HuH-7.5 (cell line): ENCODE results near the gene ASIC4.
A peak's percentile ranks its signal among the peaks of the same experiment; 100 is the strongest.

Source experiments
- DNase-seq: peaks from one replicate; pipeline ENCODE4 v3.0.0; 2011; ENCODE audit warnings: low spot score

ASIC4 gene

DNA sequence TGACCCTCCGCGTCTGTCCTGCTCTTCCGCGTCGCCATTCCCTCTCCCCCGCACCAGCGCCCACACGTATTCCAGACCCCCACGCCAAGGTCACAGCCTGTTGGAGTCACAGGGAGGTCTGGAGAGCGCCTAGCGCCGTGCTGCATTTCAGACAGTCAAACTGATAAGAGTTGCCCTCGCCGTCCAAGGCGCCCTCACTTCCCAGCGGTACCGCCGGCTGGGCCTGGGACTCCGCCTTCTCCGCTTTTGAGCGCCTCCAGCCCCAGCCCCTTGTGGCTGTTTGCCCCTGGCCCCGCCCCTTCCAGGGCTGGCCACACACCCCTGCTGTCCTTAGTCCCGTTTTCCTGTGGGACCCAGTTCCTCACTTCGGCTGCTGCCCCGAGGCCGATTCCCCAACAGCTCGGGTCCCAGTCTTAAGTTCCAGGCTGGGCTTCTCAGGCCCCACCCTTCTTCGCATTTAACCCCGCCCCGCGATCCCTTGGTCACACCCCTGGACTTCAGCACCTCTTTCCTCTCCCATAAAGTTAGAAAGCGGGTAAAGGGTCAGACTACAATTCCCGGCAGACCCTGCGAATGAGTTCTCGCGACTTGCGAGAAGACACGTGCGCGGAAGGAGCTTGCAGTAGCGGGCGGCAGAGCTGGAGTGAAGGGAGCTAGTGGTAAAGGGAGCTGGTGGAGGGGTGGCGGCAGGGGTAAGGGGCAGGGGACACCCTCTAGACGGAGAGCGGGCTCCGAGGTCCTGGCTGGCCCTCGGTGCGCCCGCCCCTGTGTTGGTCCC is 15.8 kb upstream of the ASIC4 start, which contains the start of gene GMPPA:
TSS of gene GMPPA (plus strand) at position 612 of the 778 bp plus-strand sequence. CDS start 1,085 bp downstream, outside the sequence.
- DNase-seq, result peak; percentile 99

DNA sequence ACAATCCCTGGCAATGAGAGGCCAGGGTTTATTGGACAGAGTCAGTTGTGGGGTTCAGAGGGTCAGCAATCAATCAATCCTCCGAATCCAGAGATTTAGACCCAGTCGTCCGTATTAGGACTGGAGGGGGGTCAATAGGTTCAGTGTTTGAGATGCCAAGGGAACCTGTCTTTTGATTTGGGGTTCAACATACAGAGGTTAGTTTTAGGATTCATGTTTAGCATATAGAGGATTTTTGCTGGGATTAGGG is 15.3 kb upstream of the ASIC4 start:
- DNase-seq, result no peak

DNA sequence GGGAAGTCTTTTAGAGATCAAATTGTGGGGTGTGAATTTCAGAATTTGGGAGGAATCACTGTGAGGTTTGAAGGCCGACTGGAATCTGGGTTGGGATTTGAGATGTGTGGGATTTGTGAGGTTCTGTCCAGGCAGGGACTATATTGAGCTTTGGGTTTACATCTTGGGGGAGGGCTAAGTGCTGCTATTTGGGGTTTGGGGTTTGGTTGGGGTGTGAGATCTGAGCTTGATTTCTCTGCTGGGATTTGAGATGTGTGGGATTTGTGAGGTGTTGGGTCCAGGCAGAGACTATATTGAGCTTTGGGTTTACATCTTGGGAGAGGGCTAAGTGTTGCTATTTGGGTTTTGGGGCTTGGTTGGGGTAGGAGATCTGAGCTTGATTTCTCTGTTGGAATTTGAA is 14.7 kb upstream of the ASIC4 start:
- no peak for DNase-seq

DNA sequence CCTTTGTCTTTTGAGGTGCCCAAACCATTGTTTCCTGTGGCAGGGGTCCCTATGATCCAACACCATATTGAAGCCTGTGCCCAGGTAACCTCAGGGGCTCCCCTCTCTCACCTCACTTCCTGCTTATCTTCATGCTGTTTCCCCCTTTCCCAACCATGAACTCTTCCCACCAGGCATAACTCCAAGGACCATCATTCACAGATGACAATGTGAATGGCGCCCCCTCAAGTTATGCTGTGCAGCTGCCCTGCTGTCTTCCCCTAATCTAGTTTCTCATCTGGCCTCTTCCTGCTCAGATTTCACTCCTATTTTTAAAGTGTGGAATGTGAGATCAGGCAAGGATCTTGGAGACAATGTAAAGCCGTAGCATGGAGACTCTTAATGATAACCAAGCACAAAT is 14.1 kb upstream of the ASIC4 start:
- DNase-seq, result no peak

DNA sequence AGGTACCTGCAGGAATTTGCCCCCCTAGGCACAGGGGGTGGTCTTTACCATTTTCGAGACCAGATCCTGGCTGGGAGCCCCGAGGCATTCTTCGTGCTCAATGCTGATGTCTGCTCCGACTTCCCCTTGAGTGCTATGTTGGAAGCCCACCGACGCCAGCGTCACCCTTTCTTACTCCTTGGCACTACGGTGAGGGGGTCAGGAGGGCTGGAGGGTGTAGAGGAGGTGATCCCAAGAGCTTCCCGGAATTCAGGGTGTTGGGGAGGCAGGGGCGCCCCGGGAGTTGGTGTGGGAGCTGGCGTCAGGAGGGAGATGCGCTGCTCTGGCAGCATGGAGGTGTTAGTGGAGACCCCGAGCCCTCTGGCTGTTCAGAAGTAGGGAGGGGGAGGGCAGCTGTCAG is 12.4 kb upstream of the ASIC4 start:
- no peak for DNase-seq

DNA sequence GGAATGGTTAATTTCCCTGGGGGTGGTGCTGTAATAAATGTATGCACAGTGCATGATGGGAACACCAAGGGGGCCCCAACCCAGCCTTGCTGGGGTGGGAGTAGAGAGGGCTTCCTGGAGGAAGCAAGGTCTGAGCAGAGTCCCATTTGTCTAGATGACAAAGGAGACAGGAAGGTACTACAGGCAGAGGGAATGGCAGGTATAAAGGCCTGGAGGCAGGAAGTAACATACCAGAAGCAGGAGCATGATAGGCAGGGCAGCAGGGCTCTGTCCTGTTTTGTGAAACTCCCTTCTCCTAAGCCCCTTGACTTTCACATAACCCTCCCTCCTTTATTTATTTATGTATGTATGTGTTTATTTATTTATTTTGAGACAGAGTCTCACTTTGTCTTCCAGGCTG is 11.7 kb upstream of the ASIC4 start:
- no peak for DNase-seq

DNA sequence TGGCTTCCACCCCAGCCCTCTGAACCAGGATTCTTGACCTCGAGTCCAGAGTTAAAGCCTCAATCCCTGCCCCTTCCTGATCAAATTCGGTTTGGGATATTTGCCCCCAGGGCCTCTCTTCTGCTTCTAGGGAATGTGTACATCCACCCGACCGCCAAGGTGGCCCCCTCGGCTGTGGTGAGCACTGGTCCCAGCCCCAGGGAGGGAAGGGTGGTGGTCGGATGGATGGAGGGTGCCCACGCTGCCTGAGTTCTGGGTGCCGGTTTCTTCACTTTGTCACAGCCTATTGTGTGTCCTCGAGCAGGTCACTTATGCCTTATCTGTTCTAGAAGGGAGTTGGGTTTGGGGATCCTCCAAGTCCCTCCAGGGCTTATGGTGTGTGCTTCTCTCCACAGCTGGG is 8.7 kb upstream of the ASIC4 start:
- no peak for DNase-seq

DNA sequence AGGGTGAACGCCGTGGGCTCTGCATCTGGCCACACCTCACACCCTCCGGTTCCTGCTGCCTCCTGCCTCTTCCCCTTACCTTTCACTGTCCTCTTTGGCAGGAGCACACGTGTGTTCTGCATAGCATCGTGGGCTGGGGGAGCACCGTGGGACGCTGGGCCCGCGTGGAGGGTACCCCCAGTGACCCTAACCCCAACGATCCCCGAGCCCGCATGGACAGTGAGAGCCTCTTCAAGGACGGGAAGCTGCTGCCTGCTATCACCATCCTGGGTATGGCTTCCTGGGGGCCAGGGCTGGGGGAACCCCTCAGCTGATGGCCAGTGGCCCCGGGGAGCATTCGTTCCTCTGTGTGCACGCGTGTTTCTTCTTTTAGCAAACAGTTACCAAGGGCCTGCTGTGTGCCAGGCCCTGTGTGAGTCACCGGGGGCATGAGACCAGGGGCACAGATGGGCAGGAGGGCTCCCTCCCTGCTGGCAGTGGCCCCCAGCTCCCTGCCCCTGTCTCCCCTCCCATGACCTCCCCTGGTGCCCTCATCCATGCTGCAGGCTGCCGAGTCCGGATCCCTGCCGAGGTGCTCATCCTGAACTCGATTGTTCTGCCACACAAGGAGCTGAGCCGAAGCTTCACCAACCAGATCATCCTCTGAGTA is 8.0 kb upstream of the ASIC4 start:
- no peak for DNase-seq

DNA sequence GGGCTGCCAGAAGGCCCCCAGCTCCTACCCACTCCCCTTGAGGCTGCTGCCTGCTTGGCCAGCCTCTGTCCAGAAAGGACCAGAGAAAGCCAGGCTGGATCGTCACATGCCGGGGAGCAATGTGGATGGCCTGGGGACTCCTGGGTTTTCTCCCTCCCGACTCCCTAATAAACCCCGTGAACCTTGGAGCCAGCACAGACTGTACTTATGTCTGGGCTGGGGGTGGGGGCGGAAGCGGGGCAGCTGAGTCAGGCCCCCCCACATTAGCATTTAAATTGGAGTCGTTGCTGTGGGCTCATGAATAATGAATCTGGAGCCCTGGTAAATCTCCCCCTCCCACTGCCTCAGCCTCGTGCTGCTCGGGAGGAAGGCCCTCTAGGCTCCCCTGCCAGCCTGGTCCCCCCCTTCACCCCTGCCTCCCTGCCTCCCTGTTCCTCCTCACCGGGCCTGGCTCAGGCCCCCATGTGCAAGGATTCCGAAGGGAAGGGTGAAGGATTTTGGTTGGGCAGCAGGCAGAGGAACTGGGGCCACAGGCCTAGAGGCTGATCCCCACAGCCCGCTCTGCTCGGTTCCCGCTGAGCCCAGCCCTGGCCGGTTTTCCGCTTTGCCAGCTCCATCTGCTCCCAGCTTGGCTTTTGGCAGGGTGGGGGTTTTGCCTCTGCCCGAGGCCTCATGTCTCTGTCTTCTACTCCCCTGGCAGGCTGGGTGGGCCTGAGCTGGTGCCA is 7.3 kb upstream of the ASIC4 start:
- no peak for DNase-seq

DNA sequence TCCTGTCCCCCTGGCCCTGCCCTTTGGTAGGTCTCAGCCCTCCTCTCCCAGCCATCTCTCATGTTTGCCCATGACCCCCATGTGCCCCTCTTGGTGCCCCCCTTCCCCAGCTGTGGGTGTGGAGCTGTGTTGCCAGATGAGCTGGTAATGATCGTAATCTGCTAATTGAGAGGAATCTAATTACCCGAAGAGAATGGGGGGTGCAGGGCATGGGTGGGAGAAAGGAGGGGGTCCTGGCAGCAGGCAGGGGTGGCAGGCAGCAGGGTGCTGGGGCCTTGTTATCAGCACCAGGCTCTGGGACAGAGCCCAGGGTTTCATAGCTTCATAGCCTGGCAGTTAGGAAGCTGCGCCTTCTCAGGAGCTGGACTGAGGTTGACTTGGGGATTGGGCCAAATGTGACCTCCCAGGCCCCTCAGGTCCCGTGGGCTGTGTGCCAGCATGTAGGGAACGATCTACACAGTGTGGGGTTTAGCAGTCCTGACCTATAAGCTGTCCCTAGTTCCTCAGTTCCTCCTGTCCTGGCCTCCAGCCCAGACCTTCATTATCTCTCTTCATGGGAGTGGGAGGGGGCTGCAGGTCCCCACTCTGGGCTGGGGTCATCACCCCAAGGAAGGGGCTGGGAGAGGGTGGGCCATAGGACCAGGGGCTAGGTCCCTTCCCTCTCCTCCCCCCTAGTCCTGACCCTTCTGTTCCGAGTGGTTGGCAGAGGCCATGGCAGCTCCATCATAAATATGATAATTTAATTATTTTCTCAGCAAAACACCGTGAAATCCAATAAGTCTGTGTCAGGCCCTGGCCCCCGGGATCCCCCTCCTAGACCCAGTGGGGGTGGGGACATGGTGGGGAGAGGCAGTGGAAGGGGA is 6.5 kb upstream of the ASIC4 start:
- no peak for DNase-seq

DNA sequence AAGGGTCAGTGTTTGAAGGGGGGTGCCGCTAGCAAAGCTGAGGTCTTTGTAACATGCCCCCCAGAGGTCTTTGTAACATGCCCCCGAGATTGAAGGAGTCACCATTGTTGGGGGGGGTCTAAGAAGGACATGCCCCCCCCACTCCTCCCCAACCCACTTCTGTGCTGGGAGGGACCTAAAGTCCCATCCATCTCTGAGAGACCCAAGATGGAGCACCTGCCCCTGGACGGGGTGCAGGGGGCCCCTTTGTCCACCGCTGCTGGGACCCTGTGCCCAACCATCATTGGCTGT is 5.9 kb upstream of the ASIC4 start:
- DNase-seq, result no peak

DNA sequence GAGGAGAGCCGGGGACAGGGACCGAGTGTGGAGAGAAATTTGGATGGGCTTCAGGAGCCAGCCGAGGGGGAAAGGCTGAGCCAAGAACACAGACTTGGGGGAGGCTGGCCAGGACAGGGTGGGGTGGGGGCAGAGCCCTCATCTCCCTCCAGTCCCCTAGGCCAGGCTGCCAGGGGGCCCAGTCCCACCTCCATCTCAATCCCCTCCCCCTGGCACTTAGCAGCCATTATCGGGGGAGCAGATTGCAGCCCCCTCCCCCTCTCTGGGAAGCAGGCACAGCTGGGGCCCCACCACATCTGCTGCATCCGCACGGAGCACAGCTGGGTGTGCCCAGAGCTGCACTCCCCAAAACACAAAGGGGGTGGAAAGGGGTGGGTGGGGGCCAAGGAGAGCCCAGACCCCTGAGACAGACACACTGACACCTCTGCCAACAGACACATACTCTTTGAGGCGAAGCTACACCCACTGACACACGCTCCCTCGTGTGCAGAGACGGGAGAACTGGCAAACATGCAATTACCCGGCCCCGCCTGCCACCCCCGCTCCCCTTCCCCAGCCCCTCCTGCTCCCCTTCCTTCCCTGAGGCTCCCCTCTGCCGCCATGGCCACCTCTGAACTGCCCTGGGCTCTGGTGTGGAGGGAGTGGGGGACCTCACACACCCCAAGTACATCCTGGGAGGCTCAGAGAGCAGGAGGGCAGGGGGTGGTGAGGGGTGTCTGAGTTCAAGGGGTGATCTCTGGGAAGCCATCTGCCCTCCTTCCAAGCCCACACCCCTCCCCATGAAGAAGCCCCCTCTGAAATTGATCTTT is 5.1 kb upstream of the ASIC4 start:
- no peak for DNase-seq

DNA sequence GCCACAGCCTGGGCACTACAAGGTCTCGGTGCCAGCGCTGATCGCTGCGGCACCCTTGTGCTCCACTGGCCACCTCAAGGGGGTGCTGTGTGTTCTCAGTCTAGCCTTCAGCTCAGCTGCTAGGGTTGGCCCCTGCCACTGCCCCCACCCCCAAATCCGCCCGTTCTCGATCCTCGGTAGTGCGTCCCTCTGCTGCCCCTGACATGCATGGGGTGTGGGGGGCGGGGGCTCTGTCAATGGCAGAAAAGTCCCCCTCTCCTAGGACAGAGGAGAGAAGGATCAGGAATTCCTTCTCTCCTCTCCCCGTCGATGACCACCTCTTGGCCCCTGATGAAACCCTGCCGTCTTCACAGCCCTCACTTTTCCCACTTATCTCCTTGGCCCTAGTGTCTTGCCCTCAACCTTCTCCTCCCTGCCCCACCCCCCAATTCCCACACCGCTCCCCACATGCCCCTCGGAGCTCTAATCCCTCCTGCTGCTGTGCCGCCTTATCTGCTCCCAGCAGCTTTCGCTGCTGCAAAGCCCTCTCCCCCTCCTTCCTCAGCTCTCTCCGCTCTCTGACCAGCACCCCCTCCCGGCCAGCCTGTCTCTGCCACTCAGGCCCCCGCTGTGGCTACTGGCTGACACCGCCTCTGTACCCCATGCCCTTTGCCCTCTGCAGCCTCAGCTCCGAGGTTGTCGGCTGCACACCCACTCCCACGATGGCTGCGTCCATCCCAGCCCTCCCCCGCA is 4.3 kb upstream of the ASIC4 start:
- DNase-seq, result peak; percentile 89

DNA sequence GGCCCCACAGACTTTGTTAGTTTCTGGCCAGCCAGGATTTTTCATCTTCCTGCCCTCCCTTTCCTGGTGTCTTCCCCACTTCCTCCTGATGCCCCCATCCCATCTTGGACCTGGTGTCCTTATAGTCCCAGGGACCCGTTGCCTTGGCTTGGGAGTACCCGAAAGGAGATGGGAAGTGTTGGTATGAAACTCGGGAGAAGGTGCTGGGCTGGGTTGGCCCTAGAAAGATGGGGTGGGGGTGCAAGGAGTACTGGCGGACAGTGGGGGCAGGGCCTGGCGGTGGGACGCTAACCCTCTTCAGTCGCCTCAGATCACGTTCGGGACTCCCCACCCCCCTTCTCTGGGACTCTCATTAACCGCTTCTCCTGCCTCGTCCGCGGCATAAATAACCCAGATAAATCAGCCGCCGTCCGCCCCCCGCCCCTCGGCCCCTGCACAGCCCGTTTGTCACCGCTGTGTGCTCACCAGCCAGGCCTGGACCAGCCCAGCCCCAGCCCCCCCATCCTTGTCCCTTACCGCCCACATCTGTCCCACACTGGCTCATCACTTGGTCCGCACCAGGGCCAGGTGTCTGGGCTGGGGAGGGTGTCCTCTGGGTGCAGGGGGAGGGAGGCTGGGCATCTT is 3.7 kb upstream of the ASIC4 start:
- no peak for DNase-seq

DNA sequence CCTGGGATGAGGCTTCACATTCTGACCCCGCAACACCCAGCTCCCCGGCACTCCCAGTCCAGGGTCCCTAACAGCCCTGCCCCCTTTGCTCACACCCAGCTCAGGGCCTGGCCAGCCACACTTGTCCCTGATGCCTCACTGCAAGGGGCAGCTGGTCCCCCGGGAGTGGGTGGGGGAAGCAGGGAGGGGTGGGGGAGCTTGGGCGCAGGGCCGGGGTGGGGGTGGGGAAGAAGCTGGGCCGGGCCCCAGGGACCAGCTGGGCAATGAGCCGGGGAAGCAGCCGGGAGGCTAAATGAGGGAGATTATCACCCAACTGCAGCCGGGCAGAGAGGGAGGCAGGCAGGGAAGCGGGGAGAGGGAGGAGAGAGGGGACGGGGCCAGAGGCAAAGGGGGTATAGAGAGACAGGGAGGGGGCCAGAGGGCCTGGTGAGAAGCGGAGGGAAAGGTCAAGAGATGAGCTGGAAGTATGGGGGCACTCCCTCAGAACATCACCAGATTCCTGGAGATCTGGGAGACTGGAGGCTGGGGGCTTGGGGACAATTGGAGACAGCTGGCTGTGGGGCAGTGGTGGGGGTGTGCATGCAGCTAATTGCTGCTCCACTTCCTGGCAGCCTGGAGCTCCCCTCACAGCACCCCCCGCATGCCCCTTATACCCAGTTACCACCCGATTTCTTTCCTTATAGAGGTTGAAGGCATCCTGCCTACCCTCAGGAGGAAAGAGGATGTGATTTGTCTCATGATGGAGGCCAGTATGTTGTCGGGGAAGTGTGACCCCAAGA is 2.5 kb upstream of the ASIC4 start:
- no peak for DNase-seq

DNA sequence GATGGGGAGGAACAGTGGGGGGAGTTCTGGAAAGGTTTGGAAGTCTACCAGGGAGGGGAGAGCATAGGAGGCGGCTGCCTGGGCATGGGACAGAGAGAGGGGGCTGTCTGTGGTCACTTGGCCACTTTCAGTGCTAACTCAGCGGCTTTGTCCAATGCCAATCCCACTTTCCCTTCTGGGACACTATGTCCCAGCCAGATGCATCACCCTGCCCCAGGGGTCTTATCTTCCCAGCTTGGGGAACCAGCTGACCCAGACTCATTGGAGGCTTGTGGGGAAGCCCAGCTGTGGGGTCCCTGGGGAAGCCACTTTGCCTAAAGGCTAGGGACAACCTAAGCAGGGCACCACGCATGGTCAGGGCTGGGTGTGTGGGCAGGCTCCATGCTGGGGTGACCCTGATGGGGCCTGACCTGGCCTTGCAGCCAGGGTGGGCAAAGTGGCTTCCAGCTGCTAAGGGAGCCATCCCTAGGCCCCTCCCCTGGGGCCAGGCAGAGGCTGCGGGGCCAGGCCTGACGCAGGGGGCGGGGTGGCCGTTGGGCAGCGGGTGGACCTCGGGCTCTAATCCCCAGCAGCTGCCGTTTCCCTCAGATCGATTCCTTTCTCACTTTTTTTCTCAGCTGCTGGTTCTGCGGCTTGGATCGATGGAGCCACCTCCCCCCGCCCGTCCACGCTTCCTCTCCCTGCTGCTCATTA is 1.6 kb upstream of the ASIC4 start:
- DNase-seq, result no peak

DNA sequence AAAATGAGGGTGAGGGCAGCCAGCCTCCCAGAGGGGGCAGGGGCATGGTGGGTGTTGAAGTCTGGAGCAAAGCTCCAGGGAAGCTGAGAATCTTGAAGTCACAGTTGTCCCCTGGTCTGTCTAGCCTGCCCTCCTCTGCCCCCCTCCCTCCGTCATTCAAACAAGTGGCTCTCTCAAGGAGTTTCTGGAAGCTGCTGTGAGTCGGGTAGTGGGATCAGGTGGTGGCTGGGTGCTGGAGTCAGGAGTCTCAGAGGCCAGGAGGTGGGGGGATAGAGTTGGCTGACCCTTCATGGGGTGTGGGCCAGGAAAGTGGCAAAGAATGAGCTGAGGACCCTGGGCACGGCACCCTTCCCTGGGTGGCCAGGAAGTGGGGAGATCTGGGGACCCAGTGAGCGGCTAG is 495 bp upstream of the ASIC4 start:
- no peak for DNase-seq

DNA sequence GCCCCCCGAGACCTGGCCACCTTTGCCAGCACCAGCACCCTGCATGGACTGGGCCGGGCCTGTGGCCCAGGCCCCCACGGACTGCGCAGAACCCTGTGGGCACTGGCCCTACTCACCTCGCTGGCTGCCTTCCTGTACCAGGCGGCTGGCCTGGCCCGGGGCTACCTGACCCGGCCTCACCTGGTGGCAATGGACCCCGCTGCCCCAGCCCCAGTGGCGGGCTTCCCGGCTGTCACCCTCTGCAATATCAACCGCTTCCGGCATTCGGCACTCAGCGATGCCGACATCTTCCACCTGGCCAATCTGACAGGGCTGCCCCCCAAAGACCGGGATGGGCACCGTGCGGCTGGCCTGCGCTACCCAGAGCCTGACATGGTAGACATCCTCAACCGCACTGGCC is 554 bp downstream of the ASIC4 start:
- DNase-seq, result no peak
